ENCODE measurements around the gene DIRAS2. TPM values are rescaled to one million over a fixed set of nuclear protein-coding genes. Genes with fewer than 3 reads are reported as not detected.

The DIRAS2 gene
- total and polyA plus RNA-seq, 2 of the 13 experiments (the other 11 are each of a cell fraction or from before 2014, with no cell fraction given): not detected

GRCh38 chr9:90647843-90648242 lies 5.2 kb upstream of the DIRAS2 start:
- no peak overlapping the region for H3K4me2 ChIP-seq (ENCODE audit: low read depth, low read length)
- no TSS peak for BruUV-seq (replicated peaks)
- intact Hi-C loops (cut with micrococcal nuclease; ENCODE audit: unreplicated experiment): no loop called here
- CTCF ChIA-PET (ENCODE audit: low intra/inter-chr PET ratio, low total read pairs): no interaction called here
- H3K9ac ChIP-seq (ENCODE audit: insufficient read depth, low read depth, low read length): no peak overlapping the region
- no peak overlapping the region for H3K4me3 ChIP-seq (replicated peaks in 1 of 3; ENCODE audit: insufficient read depth in 1 of 3, low read depth in 2 of 3, low read length in 3 of 3)
- H4K20me1 ChIP-seq (ENCODE audit: insufficient read depth, low read length): no peaks in the 10 kb centered on the region
- DNase-seq (ENCODE audit: low spot score) (no peak), ATAC-seq (no peak), FAIRE-seq (no peak)
- no peaks in the 10 kb centered on the region for H3K79me2 ChIP-seq (ENCODE audit: insufficient read depth, low read length)
- no peaks in the 10 kb centered on the region for H3K36me3 ChIP-seq (replicated peaks in 1 of 2; ENCODE audit: control insufficient read depth in 1 of 2, insufficient read depth in 2 of 2, low read length in 2 of 2)
- no peak overlapping the region for H2AFZ ChIP-seq (ENCODE audit: low read length)
- H3K4me1 ChIP-seq (ENCODE audit: insufficient read depth, low read length): no peaks in the 10 kb centered on the region
- POLR2A ChIA-PET: no interaction called here
- H3K27ac ChIP-seq (ENCODE audit: extremely low read length, insufficient read depth, low read length): no peak overlapping the region
- in situ Hi-C loops (cut with HindIII; ENCODE audit: extremely low pct_ligation_motif_present, low pct_unique_long_range_greater_than_20kb): no loop called here
- WGBS (ENCODE audit: low lambda C conversion rate): 10% methylated on average over 2 of the region's 2 CpGs
- peaks cover 6% of the 10 kb centered on the region; the same call in 1 of the 2 replicates for H3K9me3 ChIP-seq (ENCODE audit: low read length)
- TF ChIP-seq ZNF501 (CRISPR knock-in tag; IDR thresholded peaks at IDR 0.05) (no peak), ATF7 (IDR thresholded peaks at IDR 0.05) (peak; percentile 84), ATF7 (CRISPR knock-in tag; IDR thresholded peaks at IDR 0.05) (no peak)
- H3K27me3 ChIP-seq (ENCODE audit: control insufficient read depth in 1 of 2, insufficient read depth in 2 of 2, low read length in 2 of 2): no peaks in the 10 kb centered on the region

- intact Hi-C loops (cut with micrococcal nuclease; ENCODE audit: unreplicated experiment): no loop called here
- no peak for DNase-seq (ENCODE audit: low spot score)
- H3K9ac ChIP-seq (ENCODE audit: insufficient read depth, low read depth, low read length): no peak overlapping the region
Measured at GRCh38 chr9:90645721-90646120, 3.1 kb upstream of the DIRAS2 start.

More at GRCh38 chr9:90645721-90646120, 3.1 kb upstream of the DIRAS2 start:
- FAIRE-seq (no peak), ATAC-seq (no peak)
- no peak overlapping the region for H2AFZ ChIP-seq (ENCODE audit: low read length)
- no peaks in the 10 kb centered on the region for H3K79me2 ChIP-seq (ENCODE audit: insufficient read depth, low read length)
- no TSS peak for BruUV-seq (replicated peaks)
- no peaks in the 10 kb centered on the region for H3K36me3 ChIP-seq (replicated peaks in 1 of 2; ENCODE audit: control insufficient read depth in 1 of 2, insufficient read depth in 2 of 2, low read length in 2 of 2)
- no peaks in the 10 kb centered on the region for H3K9me3 ChIP-seq (ENCODE audit: low read length)
- H3K27ac ChIP-seq (ENCODE audit: extremely low read length, insufficient read depth, low read length): no peak overlapping the region
- H3K27me3 ChIP-seq (ENCODE audit: control insufficient read depth in 1 of 2, insufficient read depth in 2 of 2, low read length in 2 of 2): no peaks in the 10 kb centered on the region; a peak in 1 of 5 replicates
- POLR2A ChIA-PET: no interaction called here
- no peak overlapping the region for H3K4me3 ChIP-seq (replicated peaks in 1 of 3; ENCODE audit: insufficient read depth in 1 of 3, low read depth in 2 of 3, low read length in 3 of 3)
- CTCF ChIA-PET (ENCODE audit: low intra/inter-chr PET ratio, low total read pairs): no interaction called here
- no peaks in the 10 kb centered on the region for H4K20me1 ChIP-seq (ENCODE audit: insufficient read depth, low read length)
- in situ Hi-C loops (cut with HindIII; ENCODE audit: extremely low pct_ligation_motif_present, low pct_unique_long_range_greater_than_20kb): no loop called here
- no CpG with 5 or more reads among the region's 1 CpG for WGBS (ENCODE audit: low lambda C conversion rate)
- no peak overlapping the region for H3K4me2 ChIP-seq (ENCODE audit: low read depth, low read length)
- TF ChIP-seq STAG1 (CRISPR knock-in tag; IDR thresholded peaks at IDR 0.05) (0 out of 2 replicates have a peak, but pooled peaks have one; percentile 8), ZBTB1 (CRISPR knock-in tag; IDR thresholded peaks at IDR 0.05; ENCODE audit: borderline replicate concordance) (no peak)
- H3K4me1 ChIP-seq (ENCODE audit: insufficient read depth, low read length): no peaks in the 10 kb centered on the region
